NCI-H2196 treated with DMSO at 0.1 percent for 48 hours (cell line): Measurements from ENCODE around the gene ARF6.
"Not testable (repeated sequence)": the region's sequence is repeated elsewhere in the genome, so short reads cannot be mapped to it uniquely, and the experiment has no call there.

ENCODE experiments used
- DNase-seq: peaks from one replicate; lab custom pipeline; 2025; ENCODE audit not compliant: unreplicated experiment; lab: John Stamatoyannopoulos, UW

The ARF6 gene

GRCh38 chr14:49892636-49893308, at the start of gene ARF6:
Gene ARF6 (plus strand): TSS chr14:49893082. CDS start chr14:49893737, 655 bp downstream.
- DNase-seq = peak; percentile 92

- DNase-seq = no peak
Observed at GRCh38 chr14:49849213-49849847, 43.6 kb upstream of the ARF6 start.

GRCh38 chr14:49851813-49852212, 41.1 kb upstream of the ARF6 start:
- DNase-seq = no peak

- peak; percentile 92 for DNase-seq
Observed at GRCh38 chr14:49852301-49853157, 40.4 kb upstream of the ARF6 start, which contains the start of gene NEMF. Gene NEMF (minus strand): TSS chr14:49852788. CDS start chr14:49852753, 35 bp downstream.

GRCh38 chr14:49853158-49853477, 39.8 kb upstream of the ARF6 start:
- no peak for DNase-seq

- peak; percentile 34 for DNase-seq
Observed at GRCh38 chr14:49853572-49854375, 39.1 kb upstream of the ARF6 start.

GRCh38 chr14:49857427-49858003, 35.4 kb upstream of the ARF6 start:
- no peak for DNase-seq

- no peak for DNase-seq
Observed at GRCh38 chr14:49858383-49858782, 34.5 kb upstream of the ARF6 start.

- no peak for DNase-seq
Observed at GRCh38 chr14:49860988-49861698, 31.7 kb upstream of the ARF6 start.

GRCh38 chr14:49861699-49862088, 31.2 kb upstream of the ARF6 start:
- DNase-seq = no peak

GRCh38 chr14:49862089-49862673, 30.7 kb upstream of the ARF6 start:
- peak; percentile 72 for DNase-seq

- DNase-seq = no peak
Observed at GRCh38 chr14:49863487-49864281, 29.2 kb upstream of the ARF6 start.

- DNase-seq = peak; percentile 42
Observed at GRCh38 chr14:49865431-49865859, 27.4 kb upstream of the ARF6 start.

GRCh38 chr14:49867831-49868719, 24.8 kb upstream of the ARF6 start:
- DNase-seq = peak; percentile 93

- no peak for DNase-seq
Observed at GRCh38 chr14:49868720-49869114, 24.2 kb upstream of the ARF6 start.

- no peak for DNase-seq
Observed at GRCh38 chr14:49870908-49871307, 22.0 kb upstream of the ARF6 start.

GRCh38 chr14:49873548-49873947, 19.3 kb upstream of the ARF6 start:
- not testable (repeated sequence) for DNase-seq
